HCT116 (cell line): ENCODE data around the gene ABCA9.

Source experiments
- EZH2 ChIP-seq: fragments of 200-600 bp; sonication (generic); IDR thresholded peaks from 2 replicates; pipeline ENCODE4 v1.6.1; 2017; ENCODE audit warnings: antibody characterized with exemption, mixed run types
- FOSL1 ChIP-seq: IDR thresholded peaks from 2 replicates; pipeline ENCODE4 v1.6.1; 2012; ENCODE audit warnings: low read depth
- JUND ChIP-seq: IDR thresholded peaks from 2 replicates; pipeline ENCODE4 v1.6.1; 2012
- POLR2A ChIP-seq: IDR thresholded peaks from 2 replicates; pipeline ENCODE4 v1.7.0; 2011; ENCODE audit warnings: borderline replicate concordance; ENCODE audit not compliant: insufficient read depth, insufficient read length; ENCODE audit errors: extremely low read depth
- POLR2AphosphoS5 ChIP-seq: IDR thresholded peaks from 2 replicates; pipeline ENCODE4 v1.6.1; 2011; ENCODE audit warnings: mild to moderate bottlenecking, low read depth, low read length, moderate library complexity
- RAD21 ChIP-seq: IDR thresholded peaks from 2 replicates; pipeline ENCODE4 v1.6.1; 2012; ENCODE audit warnings: low read depth, mild to moderate bottlenecking
- SRF ChIP-seq: IDR thresholded peaks from 2 replicates; pipeline ENCODE4 v1.6.1; 2012; ENCODE audit warnings: low read depth
- ZNF274 ChIP-seq: fragments of 200-500 bp; sonication (Bioruptor generic); IDR thresholded peaks from 2 replicates; pipeline ENCODE4 v1.6.1; 2014; ENCODE audit warnings: mild to moderate bottlenecking, low read depth, low read length, inconsistent platforms
- TF ChIP-seq, protein P1 (sequence below), 3 experiments: fragments of 200-600 bp in 1 of 3; sonication (generic) in 1 of 3; IDR thresholded peaks in 2 of 3; conservative IDR thresholded peaks in 1 of 3; 2 replicates each; pipeline ENCODE4 v1.5.1; 2012 to 2017; ENCODE audit warnings: low read depth in 2 of 3, low read length in 2 of 3, antibody characterized with exemption in 1 of 3, borderline replicate concordance in 1 of 3, control low read depth in 1 of 3, mild to moderate bottlenecking in 1 of 3, mixed read lengths in 1 of 3, mixed run types in 1 of 3, moderate library complexity in 1 of 3; ENCODE audit not compliant: insufficient read depth in 1 of 3
- TF ChIP-seq, protein P2 (sequence below): IDR thresholded peaks from 2 replicates; pipeline ENCODE4 v1.6.1; 2012
- TF ChIP-seq, protein P3 (sequence below): IDR thresholded peaks from 2 replicates; pipeline ENCODE4 v1.6.1; 2011; ENCODE audit warnings: mild to moderate bottlenecking, low read length, moderate library complexity; ENCODE audit not compliant: insufficient replicate concordance; ENCODE audit errors: extremely low read depth

DNA sequence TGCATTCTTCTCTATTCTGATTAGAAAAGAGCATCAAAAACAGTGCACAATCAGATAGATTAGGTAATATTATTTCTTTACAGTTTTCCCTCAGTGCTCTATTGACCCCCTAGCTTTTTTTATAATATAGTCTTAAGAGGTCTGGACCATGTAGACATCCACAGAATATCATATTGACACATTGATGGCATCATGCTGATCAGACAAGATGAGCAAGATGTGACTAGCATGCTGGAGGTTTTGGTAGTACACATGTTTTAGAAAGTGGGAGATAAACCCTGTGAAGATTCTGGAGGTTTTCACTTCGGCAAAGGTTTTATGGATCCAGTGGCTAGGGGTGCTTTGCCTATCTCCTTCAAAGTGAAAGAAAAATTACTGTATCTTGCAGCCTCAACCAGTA, 102.8 kb downstream of the ABCA9 start:
- TF ChIP-seq, protein P1, sequence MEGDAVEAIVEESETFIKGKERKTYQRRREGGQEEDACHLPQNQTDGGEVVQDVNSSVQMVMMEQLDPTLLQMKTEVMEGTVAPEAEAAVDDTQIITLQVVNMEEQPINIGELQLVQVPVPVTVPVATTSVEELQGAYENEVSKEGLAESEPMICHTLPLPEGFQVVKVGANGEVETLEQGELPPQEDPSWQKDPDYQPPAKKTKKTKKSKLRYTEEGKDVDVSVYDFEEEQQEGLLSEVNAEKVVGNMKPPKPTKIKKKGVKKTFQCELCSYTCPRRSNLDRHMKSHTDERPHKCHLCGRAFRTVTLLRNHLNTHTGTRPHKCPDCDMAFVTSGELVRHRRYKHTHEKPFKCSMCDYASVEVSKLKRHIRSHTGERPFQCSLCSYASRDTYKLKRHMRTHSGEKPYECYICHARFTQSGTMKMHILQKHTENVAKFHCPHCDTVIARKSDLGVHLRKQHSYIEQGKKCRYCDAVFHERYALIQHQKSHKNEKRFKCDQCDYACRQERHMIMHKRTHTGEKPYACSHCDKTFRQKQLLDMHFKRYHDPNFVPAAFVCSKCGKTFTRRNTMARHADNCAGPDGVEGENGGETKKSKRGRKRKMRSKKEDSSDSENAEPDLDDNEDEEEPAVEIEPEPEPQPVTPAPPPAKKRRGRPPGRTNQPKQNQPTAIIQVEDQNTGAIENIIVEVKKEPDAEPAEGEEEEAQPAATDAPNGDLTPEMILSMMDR (IDR thresholded peaks at IDR 0.05 in 2 of 3, conservative IDR thresholded peaks at IDR 0.05 in 1 of 3; ENCODE audit: borderline replicate concordance in 1 of 3, insufficient read depth in 1 of 3, low read depth in 2 of 3, low read length in 2 of 3): no peak
- TF ChIP-seq FOSL1: no peak
- TF ChIP-seq ZNF274: no peak
- TF ChIP-seq, protein P2, sequence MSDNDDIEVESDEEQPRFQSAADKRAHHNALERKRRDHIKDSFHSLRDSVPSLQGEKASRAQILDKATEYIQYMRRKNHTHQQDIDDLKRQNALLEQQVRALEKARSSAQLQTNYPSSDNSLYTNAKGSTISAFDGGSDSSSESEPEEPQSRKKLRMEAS: no peak
- no peak for TF ChIP-seq EZH2
- TF ChIP-seq, protein P3, sequence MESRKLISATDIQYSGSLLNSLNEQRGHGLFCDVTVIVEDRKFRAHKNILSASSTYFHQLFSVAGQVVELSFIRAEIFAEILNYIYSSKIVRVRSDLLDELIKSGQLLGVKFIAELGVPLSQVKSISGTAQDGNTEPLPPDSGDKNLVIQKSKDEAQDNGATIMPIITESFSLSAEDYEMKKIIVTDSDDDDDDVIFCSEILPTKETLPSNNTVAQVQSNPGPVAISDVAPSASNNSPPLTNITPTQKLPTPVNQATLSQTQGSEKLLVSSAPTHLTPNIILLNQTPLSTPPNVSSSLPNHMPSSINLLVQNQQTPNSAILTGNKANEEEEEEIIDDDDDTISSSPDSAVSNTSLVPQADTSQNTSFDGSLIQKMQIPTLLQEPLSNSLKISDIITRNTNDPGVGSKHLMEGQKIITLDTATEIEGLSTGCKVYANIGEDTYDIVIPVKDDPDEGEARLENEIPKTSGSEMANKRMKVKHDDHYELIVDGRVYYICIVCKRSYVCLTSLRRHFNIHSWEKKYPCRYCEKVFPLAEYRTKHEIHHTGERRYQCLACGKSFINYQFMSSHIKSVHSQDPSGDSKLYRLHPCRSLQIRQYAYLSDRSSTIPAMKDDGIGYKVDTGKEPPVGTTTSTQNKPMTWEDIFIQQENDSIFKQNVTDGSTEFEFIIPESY: no peak
- no peak for TF ChIP-seq POLR2A
- TF ChIP-seq RAD21: no peak
- no peak for TF ChIP-seq SRF
- TF ChIP-seq POLR2AphosphoS5: no peak
- no peak for TF ChIP-seq JUND
